22Rv1 (cell line): ENCODE results near the gene ELK3.

ENCODE experiments used
- ZFX ChIP-seq: fragments of 450-650 bp; IDR thresholded peaks from 2 replicates; pipeline ENCODE4 v1.6.1; 2017; ENCODE audit warnings: antibody characterized with exemption, borderline replicate concordance
- TF ChIP-seq, protein P1 (sequence below): fragments of 450-650 bp; IDR thresholded peaks from 2 replicates; pipeline ENCODE4 v1.5.1; 2017; ENCODE audit warnings: mild to moderate bottlenecking

DNA sequence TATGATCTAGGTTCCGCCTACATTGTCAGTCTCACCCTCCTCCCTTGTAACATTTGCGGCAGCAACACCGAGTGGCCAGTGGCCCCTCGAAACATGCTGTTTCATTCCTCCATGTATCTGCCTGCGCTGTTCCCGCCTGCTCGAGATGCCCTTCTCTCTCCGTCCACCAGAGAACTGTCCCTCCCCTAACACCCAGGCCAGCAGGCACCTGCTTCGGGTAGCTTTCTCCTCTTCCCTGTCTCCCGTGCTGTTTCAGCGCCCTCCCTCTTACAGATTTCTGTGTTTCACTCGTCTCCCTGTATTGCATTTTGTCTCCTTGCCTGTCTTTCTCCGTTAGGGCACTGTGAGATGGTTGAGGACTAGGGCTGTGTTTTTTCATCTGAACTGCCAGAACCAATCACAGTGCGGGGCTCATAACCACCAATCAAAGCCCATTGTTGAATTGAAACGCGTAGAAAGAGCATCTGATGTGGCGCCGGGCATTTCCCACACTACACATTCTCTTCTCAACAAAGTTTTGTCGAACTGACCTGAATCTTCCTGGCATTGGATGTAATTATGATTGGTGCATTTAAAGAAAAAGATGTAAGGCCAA, 40.9 kb upstream of the ELK3 start:
- TF ChIP-seq, protein P1, sequence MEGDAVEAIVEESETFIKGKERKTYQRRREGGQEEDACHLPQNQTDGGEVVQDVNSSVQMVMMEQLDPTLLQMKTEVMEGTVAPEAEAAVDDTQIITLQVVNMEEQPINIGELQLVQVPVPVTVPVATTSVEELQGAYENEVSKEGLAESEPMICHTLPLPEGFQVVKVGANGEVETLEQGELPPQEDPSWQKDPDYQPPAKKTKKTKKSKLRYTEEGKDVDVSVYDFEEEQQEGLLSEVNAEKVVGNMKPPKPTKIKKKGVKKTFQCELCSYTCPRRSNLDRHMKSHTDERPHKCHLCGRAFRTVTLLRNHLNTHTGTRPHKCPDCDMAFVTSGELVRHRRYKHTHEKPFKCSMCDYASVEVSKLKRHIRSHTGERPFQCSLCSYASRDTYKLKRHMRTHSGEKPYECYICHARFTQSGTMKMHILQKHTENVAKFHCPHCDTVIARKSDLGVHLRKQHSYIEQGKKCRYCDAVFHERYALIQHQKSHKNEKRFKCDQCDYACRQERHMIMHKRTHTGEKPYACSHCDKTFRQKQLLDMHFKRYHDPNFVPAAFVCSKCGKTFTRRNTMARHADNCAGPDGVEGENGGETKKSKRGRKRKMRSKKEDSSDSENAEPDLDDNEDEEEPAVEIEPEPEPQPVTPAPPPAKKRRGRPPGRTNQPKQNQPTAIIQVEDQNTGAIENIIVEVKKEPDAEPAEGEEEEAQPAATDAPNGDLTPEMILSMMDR: no peak
- TF ChIP-seq ZFX: no peak
